Left renal pelvis (tissue), 4 donors: ENCODE results near the gene DDAH1. TPM values are rescaled to one million over a fixed set of nuclear protein-coding genes. Genes with fewer than 3 reads are reported as not detected.
"Not testable (repeated sequence)": the region's sequence is repeated elsewhere in the genome, so short reads cannot be mapped to it uniquely, and the experiment has no call there.

Source experiments
- DNase-seq, 4 donors: peaks; one replicate each; pipeline ENCODE4 v3.0.0-alpha.2; 2013; ENCODE audit warnings: low read depth in 4 of 4, low spot score in 3 of 4
- polyA plus RNA-seq, 4 donors: library from polyadenylated mRNA; unstranded; fragments of 120-200 nt; gene quantifications; one replicate each; pipeline ENCODE4 v1.2.1, GENCODE V29; 2013; ENCODE audit not compliant: insufficient read length in 4 of 4

The DDAH1 gene
- polyA plus RNA-seq, 4 donors, result 29.0 to 153 (median 127) TPM

DNA sequence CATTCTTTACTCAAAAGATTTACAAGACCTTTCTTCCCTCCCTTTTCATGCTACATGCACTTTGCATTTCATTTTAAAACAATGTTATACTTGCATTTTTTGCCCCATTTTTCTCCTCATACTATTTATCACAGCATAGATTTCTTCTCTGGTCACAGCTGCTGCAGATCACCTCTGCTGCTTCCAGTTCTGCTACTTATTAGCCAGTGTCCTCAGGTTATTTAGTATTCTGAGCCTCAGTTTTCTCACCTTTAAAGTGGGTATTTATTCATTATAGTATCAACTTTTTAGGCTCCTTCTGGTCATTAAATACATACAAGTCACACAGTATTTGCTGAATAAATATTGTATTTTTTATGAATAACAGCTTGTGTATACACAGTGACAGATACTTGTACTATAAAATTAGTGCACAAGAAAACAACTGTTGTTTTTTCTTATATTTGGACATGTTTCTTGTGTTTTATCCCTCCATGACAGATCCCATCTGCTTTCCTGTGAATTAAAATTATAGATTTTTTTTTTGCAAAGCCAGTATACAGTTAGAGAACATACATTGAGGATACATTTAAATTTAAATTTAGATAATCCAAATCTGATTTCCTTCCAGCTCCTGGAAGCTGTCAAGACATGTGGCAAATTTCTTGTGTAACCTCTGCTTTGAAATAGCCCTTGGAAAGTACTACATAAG is 103.2 kb downstream of the DDAH1 start:
- DNase-seq, result no peak

DNA sequence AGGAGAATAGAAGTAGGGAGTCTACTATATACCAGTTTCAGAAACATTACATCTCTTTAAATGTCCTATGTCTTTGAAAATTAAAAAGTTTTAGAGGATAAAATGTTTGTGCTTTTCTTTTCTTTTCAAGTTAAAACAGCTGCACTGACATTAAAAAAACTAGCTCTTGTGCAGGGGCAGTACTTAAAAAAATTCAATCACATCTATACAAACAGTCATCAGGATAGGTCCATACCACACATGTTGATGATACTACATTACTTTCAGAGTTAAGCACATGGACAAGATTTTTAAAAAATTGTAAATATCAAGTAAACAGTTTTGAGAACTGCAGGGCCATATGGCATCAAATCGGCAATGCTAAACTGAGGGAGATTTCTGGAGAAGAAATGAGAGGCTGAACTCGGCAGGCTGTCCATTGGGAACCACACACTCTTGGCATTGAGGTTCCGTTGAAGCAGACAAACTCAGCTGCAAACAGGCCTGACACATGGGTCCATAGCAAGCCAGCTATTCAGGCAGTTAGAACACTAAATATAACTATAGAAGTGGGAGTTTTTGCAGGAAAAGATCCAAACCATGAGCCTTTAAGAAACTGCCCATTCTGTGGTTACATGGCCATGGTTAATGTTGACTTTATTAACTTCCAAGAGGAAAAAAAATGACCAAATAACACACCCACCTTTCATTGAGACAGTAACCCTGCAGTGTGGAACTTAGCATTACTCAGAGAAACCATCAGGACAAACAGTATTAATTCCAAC is 104.0 kb downstream of the DDAH1 start:
- DNase-seq, result no peak

DNA sequence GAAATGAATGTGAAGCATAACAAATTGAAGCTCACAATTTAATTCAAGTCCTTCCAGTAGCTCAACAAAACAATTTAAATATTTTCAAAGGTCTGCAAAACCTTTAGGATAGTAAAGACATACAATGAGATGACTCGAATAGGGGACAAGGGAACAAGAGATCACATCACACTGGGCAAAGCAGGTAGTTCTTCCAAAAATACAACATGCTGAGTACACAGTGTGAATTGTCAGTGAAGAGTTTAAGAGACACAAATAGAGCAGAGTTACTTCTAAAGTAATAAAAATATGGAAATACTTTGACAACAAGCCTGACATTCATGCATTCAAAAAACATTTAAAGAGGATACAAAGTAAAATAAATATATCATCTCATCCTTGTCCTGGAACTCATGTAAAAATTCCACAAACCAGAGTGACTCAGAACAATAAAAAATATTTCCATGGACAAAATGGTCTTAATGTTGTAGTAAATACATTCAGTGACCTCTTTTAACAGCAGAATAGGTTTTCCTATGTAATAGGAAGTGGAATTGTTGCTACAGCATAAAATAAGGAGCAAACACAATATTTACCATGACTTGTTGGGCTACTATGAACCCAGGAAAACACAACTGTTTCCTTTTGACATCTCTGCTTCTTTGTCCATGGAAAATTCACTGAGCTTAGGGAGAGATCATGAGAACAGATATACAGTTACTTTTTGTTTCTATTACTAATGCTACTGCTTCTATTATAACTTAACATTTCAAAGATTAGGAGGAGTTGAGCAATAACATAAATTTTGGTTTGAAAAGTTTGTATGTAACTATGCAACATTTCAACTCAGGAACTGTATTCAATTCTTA is 104.9 kb downstream of the DDAH1 start:
- DNase-seq, result no peak

DNA sequence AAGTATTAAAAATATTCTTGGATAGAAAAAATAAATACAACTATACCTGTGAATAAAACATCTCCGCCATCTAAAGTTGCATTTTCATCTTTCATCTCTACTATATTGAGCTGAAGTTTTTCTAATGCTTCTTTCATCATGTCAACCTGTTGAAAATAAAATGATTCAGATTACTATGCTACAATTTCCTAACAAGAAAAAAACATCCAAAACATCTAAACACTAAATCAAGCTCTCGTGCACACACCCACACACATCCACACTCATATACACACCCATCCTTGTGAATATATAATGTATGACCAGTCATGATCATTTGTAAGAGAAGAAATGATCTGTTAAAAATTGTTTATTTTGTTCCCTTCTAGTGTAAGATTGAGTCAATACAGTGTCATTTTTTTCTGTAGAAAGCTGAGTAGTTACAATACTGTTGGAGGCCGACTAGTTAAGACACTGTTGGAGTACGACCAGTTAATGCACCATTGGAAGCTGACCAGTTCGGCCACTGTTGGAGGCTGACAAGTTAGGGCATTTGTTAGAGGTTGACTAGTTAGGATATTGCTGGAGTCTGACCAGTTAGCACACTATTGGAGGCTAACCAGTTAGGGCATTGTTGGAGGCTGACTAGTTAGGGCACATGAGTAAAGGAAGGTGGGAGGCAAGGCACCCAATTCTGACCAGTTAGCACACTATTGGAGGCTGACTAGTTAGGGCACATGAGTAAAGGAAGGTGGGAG is 106.1 kb downstream of the DDAH1 start:
- DNase-seq, result no peak

DNA sequence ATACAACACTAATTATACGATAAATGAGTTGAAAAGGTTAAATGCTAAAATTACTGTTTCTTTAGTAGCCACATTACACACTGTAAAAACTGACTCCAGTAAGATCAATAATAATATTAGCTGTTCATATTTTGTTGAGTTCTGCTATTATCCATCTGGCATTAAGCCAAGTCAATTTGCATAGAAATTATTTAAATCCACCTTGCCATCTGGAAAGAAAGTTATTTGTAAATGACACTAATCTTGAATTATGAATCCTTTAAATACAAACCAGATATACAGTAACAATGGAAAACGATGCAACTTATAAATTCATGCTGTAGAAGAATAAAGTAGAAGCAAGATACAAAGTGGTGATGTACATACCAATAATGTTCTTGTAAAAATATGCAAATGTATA is 107.1 kb downstream of the DDAH1 start:
- no peak for DNase-seq

DNA sequence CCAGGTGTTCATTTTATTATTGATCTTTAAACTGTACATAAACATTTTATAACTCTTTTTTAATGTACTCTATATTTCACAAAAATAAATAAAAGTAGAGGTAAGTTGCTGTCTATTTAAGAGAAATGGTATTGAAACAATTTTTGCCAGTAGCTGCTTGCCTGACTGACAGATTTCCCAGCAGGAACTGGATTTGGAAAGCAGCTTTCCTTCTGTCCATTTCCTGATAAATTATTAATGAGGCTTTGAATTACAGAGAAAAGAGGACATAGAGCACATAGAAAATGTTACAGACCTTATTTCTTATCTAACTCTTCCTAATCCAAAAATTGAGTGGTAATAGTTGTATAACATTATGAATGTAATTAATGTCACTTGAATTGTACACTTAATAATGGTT is 108.8 kb downstream of the DDAH1 start:
- no peak for DNase-seq

DNA sequence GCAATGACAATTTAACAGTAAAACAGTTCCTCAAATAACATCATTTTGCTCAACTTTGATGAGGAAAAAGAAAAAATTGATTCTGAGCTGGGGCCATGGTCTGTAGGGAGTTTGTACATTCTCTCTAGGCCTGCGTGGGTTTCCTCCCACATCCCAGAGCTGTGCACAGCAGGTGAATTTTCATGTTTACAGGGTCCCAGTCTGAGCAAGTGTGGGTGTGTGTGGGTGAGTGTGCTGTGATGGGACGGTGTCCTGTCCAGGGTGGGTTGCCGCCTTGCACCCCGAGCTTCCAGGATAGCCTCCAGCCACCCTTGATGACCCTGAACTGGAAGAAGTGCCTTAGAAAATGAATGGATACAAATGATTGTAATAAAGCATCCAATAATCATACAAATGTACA is 112.9 kb downstream of the DDAH1 start:
- DNase-seq, result no peak

DNA sequence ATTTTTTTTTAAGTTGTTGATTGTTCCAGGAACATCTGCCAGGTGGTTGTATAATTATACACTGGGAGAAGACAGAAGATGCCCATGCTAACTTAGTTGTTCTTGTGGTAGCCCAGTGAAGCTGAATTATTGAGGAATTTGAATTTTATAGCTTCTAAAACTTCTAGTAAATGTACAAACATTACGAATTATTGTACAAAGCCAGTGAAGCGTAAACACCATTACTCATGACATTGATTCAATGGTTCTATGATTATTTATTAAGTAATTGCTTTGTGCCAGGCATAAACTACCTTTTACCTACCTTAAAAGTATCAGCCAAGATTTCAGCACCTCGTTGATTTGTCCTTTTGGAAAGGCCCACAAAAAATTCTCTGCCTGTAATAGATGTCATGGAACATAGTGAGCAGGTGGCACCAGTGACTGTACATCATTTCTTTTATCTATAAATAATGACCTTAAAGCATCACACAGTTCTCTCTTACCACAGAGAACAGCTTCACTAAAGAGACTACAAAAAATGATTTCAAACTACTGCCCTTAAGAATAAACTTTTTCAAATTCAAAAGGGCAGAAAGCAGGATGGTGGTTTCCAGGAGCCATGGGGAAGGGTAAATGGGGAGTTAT is 113.6 kb downstream of the DDAH1 start:
- no peak for DNase-seq

DNA sequence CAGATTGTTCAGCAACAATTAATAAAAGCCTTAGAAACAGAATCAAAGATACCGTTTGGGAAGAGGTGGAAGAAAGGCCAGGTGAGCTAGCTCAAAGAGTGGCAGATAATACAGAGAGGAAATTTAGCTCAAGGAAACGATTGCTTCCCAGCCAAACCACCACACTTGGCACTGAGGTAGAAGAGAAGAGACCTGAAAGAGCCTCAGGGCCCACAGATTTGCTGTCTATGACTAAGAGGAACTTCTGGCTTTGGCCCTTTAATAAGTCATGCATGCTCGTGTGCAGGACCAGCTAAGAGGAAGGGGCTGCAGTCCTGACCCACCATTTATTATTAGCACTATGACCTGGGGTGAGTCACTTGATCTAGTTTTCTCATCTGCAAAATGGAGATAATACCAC is 115.7 kb downstream of the DDAH1 start:
- DNase-seq, result no peak

DNA sequence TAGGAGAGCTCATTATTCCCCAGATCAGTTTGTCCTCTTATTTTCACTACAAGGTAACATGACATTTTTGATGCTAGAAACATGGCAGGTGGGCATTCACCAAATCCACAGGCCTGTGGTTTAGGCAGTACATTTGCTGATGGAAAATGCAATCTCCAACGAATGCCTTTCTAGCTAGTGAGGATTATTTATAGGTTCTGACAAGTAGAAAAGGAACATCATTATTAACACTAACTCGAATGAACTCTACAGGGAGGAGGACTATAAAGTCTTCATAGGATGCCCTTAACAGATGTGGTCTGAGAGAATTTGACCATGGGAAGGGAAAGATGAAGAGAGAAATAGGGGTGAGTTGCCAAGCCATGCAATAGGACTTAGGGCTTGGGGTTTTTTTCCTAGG is 117.1 kb downstream of the DDAH1 start:
- DNase-seq, result no peak

DNA sequence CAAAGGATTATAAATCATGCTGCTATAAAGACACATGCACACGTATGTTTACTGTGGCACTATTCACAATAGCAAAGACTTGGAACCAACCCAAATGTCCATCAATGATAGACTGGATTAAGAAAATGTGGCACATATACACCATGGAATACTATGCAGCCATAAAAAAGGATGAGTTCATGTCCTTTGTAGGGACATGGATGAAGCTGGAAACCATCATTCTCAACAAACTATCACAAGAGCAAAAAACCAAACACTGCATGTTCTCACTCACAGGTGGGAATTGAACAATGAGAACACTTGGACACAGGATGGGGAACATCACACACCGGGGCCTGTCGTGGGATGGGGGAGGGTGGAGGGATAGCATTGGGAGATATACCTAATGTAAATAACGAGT is 117.7 kb downstream of the DDAH1 start:
- not testable (repeated sequence) for DNase-seq

DNA sequence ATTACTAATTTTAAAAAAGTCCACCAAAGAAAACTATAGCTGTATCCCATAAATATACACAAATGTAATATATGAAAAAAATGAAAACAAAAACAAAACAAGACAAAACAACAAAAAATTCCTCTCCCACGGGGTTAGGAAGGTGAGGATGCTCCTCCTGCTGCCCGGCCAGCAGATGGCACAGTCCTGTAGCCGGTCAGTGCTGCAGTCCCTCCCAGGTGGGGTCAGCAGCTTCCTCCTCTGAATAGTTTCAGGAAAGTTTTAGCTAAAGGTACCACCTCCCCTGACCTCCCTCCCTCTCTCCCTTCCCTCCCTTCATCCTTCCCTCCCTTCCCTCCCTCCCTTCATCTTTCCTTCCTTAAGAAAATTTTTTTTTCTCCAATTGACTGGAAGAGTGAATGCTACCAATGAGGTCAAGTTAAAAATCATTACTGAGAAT is 120.7 kb downstream of the DDAH1 start:
- no peak for DNase-seq

DNA sequence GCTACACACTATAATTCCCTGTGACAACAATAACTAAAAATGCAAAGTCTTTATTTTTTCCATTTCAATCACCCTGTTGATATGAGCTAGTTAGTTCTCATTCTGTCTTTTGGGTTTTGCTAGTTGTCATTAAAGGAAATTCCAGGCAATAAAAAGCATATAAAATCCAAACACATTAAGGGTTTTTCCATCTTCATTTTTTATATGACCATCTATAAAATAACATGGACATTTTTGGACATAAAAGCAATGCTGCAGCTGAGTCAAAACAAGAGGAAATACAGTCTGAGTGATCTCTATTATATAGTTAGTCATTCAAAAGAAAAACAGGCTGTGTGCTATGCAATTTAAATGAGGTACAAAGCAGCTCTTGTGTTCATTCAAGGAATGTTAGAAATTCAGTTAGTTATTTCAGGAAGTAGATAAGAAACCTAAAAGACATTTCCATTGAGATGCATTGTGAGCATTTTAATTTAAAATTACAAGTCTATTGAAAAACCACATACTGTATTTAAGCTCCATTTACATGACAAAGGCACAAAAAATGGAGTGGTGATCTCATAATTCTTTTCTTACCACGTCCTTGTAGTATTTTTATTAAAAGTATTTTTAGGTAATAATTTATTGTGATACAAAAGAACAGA is 121.2 kb downstream of the DDAH1 start:
- no peak for DNase-seq

DNA sequence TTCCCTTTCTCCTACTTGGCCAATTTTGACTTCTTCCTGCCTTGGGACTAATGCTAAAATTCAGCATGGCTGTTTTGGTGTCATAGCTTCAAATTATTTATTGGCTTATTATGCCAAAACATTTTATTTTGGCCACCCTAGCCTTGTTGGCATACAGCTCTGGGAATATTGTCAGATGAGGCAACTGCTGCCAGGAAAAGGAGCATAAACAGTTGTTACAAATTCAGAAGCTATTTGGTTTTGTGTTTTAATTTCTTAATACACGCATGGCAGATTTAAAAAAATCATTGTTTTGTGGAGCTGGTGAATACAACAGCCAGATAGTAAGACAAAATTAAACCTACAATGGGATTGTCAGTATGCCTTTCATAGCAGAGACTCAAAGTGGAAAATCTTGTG is 121.7 kb downstream of the DDAH1 start:
- DNase-seq, result no peak

DNA sequence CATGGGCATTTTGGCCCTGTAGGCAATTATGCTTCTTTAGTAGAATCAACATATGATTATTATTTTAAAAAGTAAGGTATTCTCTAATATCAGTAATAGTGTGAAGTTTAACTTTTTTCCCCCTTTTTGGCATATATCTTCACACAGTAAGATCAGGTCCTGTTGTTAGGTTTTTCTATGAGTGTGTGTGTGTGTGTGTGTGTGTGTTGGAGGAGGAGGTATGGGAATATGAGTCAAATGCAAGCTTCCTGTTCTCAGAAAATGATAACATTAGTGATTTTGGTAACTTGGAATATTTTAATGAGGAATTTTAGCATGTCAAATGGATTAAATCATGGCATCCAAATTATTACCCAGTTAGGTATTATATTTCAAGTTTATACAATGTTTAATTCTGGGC is 122.8 kb downstream of the DDAH1 start:
- DNase-seq, result no peak

DNA sequence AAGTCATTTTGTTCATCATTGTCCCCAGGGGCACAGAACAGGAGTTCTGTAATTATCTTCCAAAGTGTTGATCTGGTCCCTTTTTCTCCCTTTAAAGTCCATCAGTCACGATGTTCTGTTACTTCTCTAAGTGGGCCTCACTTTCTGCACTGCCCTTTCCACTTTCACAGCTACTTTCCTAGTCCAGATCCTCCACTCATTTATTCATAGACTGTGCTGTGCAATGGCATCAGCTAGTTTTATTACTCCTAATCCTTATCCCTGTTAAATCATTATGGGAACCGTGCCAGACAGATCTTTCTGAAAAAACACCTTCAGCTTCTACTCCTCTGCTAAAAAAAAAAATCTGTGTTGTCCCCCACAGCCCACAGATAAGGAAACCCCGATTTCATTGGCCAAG is 124.5 kb downstream of the DDAH1 start:
- DNase-seq, result no peak

DNA sequence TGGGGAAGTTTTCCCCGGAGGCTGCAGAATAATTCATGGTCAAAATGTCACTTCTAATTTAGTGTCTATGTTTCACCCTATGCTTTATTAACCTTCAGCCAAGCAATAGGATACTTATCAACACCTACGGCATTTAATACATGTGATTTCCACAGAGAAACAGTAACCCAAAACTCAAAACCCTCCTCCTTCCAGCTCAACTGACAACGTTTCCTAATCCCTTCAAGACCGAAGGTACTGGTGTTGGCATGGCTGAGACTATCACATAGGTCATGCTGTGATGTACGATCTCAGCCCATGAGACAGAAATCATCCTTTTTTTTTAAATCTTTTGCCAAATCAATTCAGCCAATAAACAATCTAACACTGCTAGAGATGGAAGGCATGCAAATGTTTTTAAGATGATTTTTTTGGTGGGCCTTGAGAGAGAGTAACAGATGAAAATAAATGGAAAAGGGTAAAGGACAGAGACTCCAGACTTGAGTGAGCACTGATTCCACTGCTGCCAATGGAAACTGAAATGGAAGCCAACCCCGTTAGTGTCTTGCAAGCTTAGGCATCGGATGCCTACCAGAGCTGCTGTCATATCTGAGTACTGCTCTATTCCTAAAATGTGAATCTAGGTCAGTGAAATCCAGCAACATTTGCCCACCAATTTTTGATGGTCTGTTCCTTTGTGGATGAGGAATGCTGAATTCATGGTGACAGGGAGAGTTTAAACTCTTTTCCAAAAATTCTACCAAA is 125.1 kb downstream of the DDAH1 start:
- no peak for DNase-seq

DNA sequence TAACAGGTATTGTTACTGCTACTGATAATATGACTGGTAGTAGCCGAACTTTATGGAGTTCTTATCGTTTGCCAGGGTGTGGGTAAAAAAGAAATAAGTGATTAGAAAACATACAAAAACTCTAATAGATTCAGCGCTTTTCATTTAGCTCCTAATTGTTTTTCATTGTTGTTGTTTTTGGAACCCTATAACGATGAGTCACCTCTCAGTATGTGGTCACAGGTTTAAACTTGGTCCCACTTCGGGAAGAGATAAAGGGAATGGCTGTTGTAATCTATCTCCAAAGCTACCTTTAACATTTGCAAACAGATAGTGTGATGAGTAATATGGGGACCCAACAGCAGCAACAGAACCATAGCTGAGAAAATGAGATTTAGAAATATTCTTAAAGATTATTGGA is 125.9 kb downstream of the DDAH1 start:
- DNase-seq, result no peak

DNA sequence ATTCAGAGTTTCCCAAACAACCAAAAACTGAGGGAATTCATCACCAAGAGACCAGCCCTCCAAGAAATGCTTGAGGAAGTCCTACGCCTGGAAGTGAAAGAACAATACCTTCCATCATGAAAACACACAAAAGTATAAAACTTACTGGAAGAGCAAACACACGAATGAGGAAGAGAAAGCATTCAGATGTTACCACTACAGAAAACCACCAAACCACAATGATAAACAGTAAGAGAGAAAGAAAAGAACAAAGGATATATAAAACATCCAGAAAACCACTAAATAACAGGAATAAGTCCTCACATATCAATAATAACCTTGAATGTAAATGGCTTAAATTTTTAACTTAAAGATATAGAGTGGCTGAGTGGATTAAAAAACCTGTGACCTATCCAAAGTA is 130.0 kb downstream of the DDAH1 start:
- DNase-seq, result no peak
